COLO668 (cell line): ENCODE data around the gene PIKFYVE.
"Not testable (repeated sequence)": the region's sequence is repeated elsewhere in the genome, so short reads cannot be mapped to it uniquely, and the experiment has no call there.

Source experiments
- DNase-seq: peaks from one replicate; lab custom pipeline; 2025; ENCODE audit not compliant: unreplicated experiment; lab: John Stamatoyannopoulos, UW

Gene PIKFYVE

GRCh38 chr2:208359632-208359986 lies 93.6 kb downstream of the PIKFYVE start:
- no peak for DNase-seq

- DNase-seq: no peak
Observed at GRCh38 chr2:208360259-208361076, 94.4 kb downstream of the PIKFYVE start.

GRCh38 chr2:208361077-208361441 lies 95.0 kb downstream of the PIKFYVE start:
- no peak for DNase-seq

- no peak for DNase-seq
Observed at GRCh38 chr2:208363485-208363884, 97.4 kb downstream of the PIKFYVE start.

GRCh38 chr2:208366215-208367127 lies 100.4 kb downstream of the PIKFYVE start:
- no peak for DNase-seq

GRCh38 chr2:208369091-208369490 lies 103.0 kb downstream of the PIKFYVE start:
- no peak for DNase-seq

GRCh38 chr2:208370881-208371633 lies 105.0 kb downstream of the PIKFYVE start:
- DNase-seq: no peak

GRCh38 chr2:208371634-208371935 lies 105.5 kb downstream of the PIKFYVE start:
- DNase-seq: no peak

GRCh38 chr2:208373460-208374089 lies 107.5 kb downstream of the PIKFYVE start:
- DNase-seq: peak; percentile 44

- DNase-seq: no peak
Observed at GRCh38 chr2:208375491-208376068, 109.5 kb downstream of the PIKFYVE start.

GRCh38 chr2:208377344-208377860 lies 111.3 kb downstream of the PIKFYVE start:
- not testable (repeated sequence) for DNase-seq

- no peak for DNase-seq
Observed at GRCh38 chr2:208379192-208379591, 113.1 kb downstream of the PIKFYVE start.

- DNase-seq: no peak
Observed at GRCh38 chr2:208384637-208385036, 118.6 kb downstream of the PIKFYVE start.

- no peak for DNase-seq
Observed at GRCh38 chr2:208386541-208386940, 120.5 kb downstream of the PIKFYVE start.

GRCh38 chr2:208389940-208390339 lies 123.9 kb downstream of the PIKFYVE start:
- no peak for DNase-seq

- DNase-seq: no peak
Observed at GRCh38 chr2:208392300-208392699, 126.2 kb downstream of the PIKFYVE start.

- DNase-seq: not testable (repeated sequence)
Observed at GRCh38 chr2:208396796-208397195, 130.7 kb downstream of the PIKFYVE start.

GRCh38 chr2:208399201-208399600 lies 133.1 kb downstream of the PIKFYVE start:
- DNase-seq: no peak

- DNase-seq: peak; percentile 97
Observed at GRCh38 chr2:208406474-208407451, 140.7 kb downstream of the PIKFYVE start, which contains the start of gene PTH2R. TSS of gene PTH2R (plus strand) at chr2:208406792. CDS start at chr2:208407044, 252 bp downstream.
